A549 (cell line): Measurements from ENCODE around the gene CD58. TPM values are rescaled to one million over a fixed set of nuclear protein-coding genes. Genes with fewer than 3 reads are reported as not detected.
"Not testable (repeated sequence)": the region's sequence is repeated elsewhere in the genome, so short reads cannot be mapped to it uniquely, and the experiment has no call there.

Experiments
- ATAC-seq, 2 experiments: fragments of 200-7000 bp in 1 of 2; fragments of >200 bp in 1 of 2; cut with Nextera tagmentation in 1 of 2; cut with Tn5 transposase in 1 of 2; 3 replicates each; pipeline versions ENCODE4 v1.8.0 to v1.9.1; 2018 to 2020; ENCODE audit warnings: mild to moderate bottlenecking in 1 of 2, moderate library complexity in 1 of 2
- CTCF ChIA-PET: fragments of 300-600 bp; sonication (Branson Sonifier 250); formaldehyde crosslinking; extraction: SDS; loops from one replicate; lab custom pipeline; 2021; ENCODE audit warnings: antibody characterized with exemption, inconsistent platforms; lab: Yijun Ruan, JAX
- POLR2A ChIA-PET: fragments of 350-600 bp; formaldehyde crosslinking; extraction: SDS; loops from one replicate; lab custom pipeline; 2021; ENCODE audit warnings: antibody characterized with exemption, inconsistent platforms; lab: Yijun Ruan, JAX
- DNase-seq, 2 experiments: peaks; one replicate each; pipeline versions ENCODE4 v3.0.0 to v3.0.0-alpha.2; 2011 to 2016; ENCODE audit warnings: low read depth in 1 of 2, low spot score in 1 of 2
- FAIRE-seq: peaks from 2 replicates; lab custom pipeline; 2011; peaks lifted over from hg19 to GRCh38; lab: Jason Lieb, UNC
- H3K27ac ChIP-seq, 2 experiments: fragments of >200 bp; sonication (Bioruptor Twin); formaldehyde crosslinking; 3 replicates each; pipeline ENCODE4 v1.5.1; 2016 to 2017
- H3K4me1 ChIP-seq: fragments of >200 bp; sonication (Bioruptor Twin); formaldehyde crosslinking; 3 replicates; pipeline ENCODE4 v1.6.1; 2016
- H3K4me2 ChIP-seq: fragments of >200 bp; sonication (Bioruptor Twin); formaldehyde crosslinking; 3 replicates; pipeline ENCODE4 v1.6.1; 2016
- H3K4me3 ChIP-seq: fragments of >200 bp; sonication (Bioruptor Twin); formaldehyde crosslinking; 3 replicates; pipeline ENCODE4 v1.5.1; 2016
- H3K9me3 ChIP-seq: fragments of >200 bp; sonication (Bioruptor Twin); formaldehyde crosslinking; 3 replicates; pipeline ENCODE4 v1.6.1; 2016
- ATOH8 ChIP-seq: fragments of 250-450 bp; sonication (Bioruptor Pico); IDR thresholded peaks from 2 replicates; pipeline ENCODE4 v1.5.0; 2020; ENCODE audit warnings: low read depth, mild to moderate bottlenecking, moderate library complexity
- BHLHE40 ChIP-seq: IDR thresholded peaks from 2 replicates; pipeline ENCODE4 v1.6.1; 2012; ENCODE audit warnings: low read depth, low read length, inconsistent platforms
- CBX2 ChIP-seq: fragments of 200-600 bp; sonication (generic); IDR thresholded peaks from 2 replicates; pipeline ENCODE4 v1.6.1; 2016; ENCODE audit warnings: low read depth, mild to moderate bottlenecking, borderline replicate concordance
- CEBPB ChIP-seq, 2 experiments: fragments of >200 bp in 1 of 2; sonication (Bioruptor Twin) in 1 of 2; formaldehyde crosslinking in 1 of 2; IDR thresholded peaks; 2 replicates each; pipeline ENCODE4 v1.6.1; 2012 to 2016
- CHD2 ChIP-seq: fragments of 150-350 bp; IDR thresholded peaks from 2 replicates; pipeline ENCODE4 v1.6.1; 2014; ENCODE audit warnings: low read length; ENCODE audit not compliant: partially characterized antibody
- CHD4 ChIP-seq: fragments of 200-600 bp; sonication (generic); IDR thresholded peaks from 2 replicates; pipeline ENCODE4 v1.6.1; 2016; ENCODE audit warnings: antibody characterized with exemption, mild to moderate bottlenecking, borderline replicate concordance
- EP300 ChIP-seq, 2 experiments: fragments of >200 bp; sonication (Bioruptor Twin); formaldehyde crosslinking; IDR thresholded peaks; 2 replicates in 1 of 2; 3 replicates in 1 of 2; pipeline ENCODE4 v1.6.1; 2016 to 2017
- FOSB ChIP-seq: fragments of 250-450 bp; sonication (Bioruptor Pico); IDR thresholded peaks from 2 replicates; pipeline ENCODE4 v1.5.0; 2020; ENCODE audit warnings: mild to moderate bottlenecking, moderate library complexity
- FOSL2 ChIP-seq, 2 experiments: fragments of 450-650 bp in 1 of 2; fragments of >200 bp in 1 of 2; sonication (Bioruptor Twin) in 1 of 2; formaldehyde crosslinking; IDR thresholded peaks; 2 replicates each; pipeline versions ENCODE4 v1.5.0 to v1.6.1; 2016 to 2020; ENCODE audit warnings: mild to moderate bottlenecking in 1 of 2, moderate library complexity in 1 of 2
- FOXS1 ChIP-seq: fragments of 250-450 bp; sonication (Bioruptor Pico); IDR thresholded peaks from 2 replicates; pipeline ENCODE4 v1.5.0; 2020; ENCODE audit warnings: mild to moderate bottlenecking, moderate library complexity
- HDAC2 ChIP-seq: fragments of 200-600 bp; sonication (generic); IDR thresholded peaks from 2 replicates; pipeline ENCODE4 v1.6.1; 2016
- HOXB5 ChIP-seq: fragments of 250-450 bp; sonication (Bioruptor Pico); IDR thresholded peaks from 2 replicates; pipeline ENCODE4 v1.5.0; 2020; ENCODE audit warnings: mild to moderate bottlenecking, moderate library complexity
- JUNB ChIP-seq: fragments of >200 bp; sonication (Bioruptor Twin); formaldehyde crosslinking; IDR thresholded peaks from 2 replicates; pipeline ENCODE4 v1.6.1; 2016
- KDM5A ChIP-seq: fragments of 200-600 bp; sonication (generic); IDR thresholded peaks from 2 replicates; pipeline ENCODE4 v1.6.1; 2016; ENCODE audit warnings: antibody characterized with exemption, mild to moderate bottlenecking
- MAFK ChIP-seq: fragments of 450-650 bp; IDR thresholded peaks from 2 replicates; pipeline ENCODE4 v1.6.1; 2014; ENCODE audit not compliant: partially characterized antibody
- MAZ ChIP-seq: fragments of 150-350 bp; IDR thresholded peaks from 2 replicates; pipeline ENCODE4 v1.6.1; 2014; ENCODE audit warnings: antibody characterized with exemption, low read depth, low read length, borderline replicate concordance
- MYC ChIP-seq: IDR thresholded peaks from 2 replicates; pipeline ENCODE4 v1.6.1; 2012; ENCODE audit warnings: mild to moderate bottlenecking, inconsistent platforms, low read length, improper control_type of control experiment, borderline replicate concordance
- NFE2L2 ChIP-seq: fragments of 150-350 bp; conservative IDR thresholded peaks from 2 replicates; pipeline ENCODE4 v1.6.1; 2014; ENCODE audit warnings: low read length
- NR3C1 ChIP-seq: fragments of >200 bp; sonication (Bioruptor Twin); formaldehyde crosslinking; IDR thresholded peaks from 3 replicates; pipeline ENCODE4 v1.6.1; 2017
- PHF8 ChIP-seq: fragments of 200-600 bp; sonication (generic); IDR thresholded peaks from 2 replicates; pipeline ENCODE4 v1.6.1; 2016; ENCODE audit warnings: low read depth, mild to moderate bottlenecking, antibody characterized with exemption, moderate library complexity, borderline replicate concordance
- POLR2A ChIP-seq: IDR thresholded peaks from 2 replicates; pipeline ENCODE4 v1.6.1; 2012; ENCODE audit warnings: mild to moderate bottlenecking, low read length
- SMC3 ChIP-seq: fragments of >200 bp; sonication (Bioruptor Twin); formaldehyde crosslinking; IDR thresholded peaks from 3 replicates; pipeline ENCODE4 v1.6.1; 2018; ENCODE audit warnings: inconsistent platforms
- SREBF2 ChIP-seq: fragments of 450-650 bp; IDR thresholded peaks from 2 replicates; pipeline ENCODE4 v1.6.1; 2014; ENCODE audit warnings: mild to moderate bottlenecking, moderate library complexity
- TP53 ChIP-seq: fragments of 250-450 bp; sonication (Bioruptor Pico); IDR thresholded peaks from 2 replicates; pipeline ENCODE4 v1.5.0; 2021; ENCODE audit warnings: mild to moderate bottlenecking, moderate library complexity
- ZNF302 ChIP-seq: fragments of 250-450 bp; sonication (Bioruptor Pico); IDR thresholded peaks from 2 replicates; pipeline ENCODE4 v1.9.0; 2021; ENCODE audit warnings: inconsistent platforms, mild to moderate bottlenecking, moderate library complexity
- ZSCAN20 ChIP-seq: fragments of 250-450 bp; sonication (Bioruptor Pico); IDR thresholded peaks from 2 replicates; pipeline ENCODE4 v1.8.0; 2022; ENCODE audit warnings: mild to moderate bottlenecking, moderate library complexity
- WGBS: methylation state at CpG from one replicate; pipeline ENCODE4 v1.1.6; 2017; ENCODE audit errors: missing lambda C conversion rate; 5-methylcytosine and 5-hydroxymethylcytosine counted together
- polyA plus RNA-seq, 4 experiments: library from polyadenylated mRNA; depleted of rRNA in 3 of 4; stranded (reverse); fragments of >200 nt; fragmentation: RNase III in 1 of 4; extraction: RNeasy Plus Mini Kit Qiagen cat#74134 plus additional on column Dnase treatment in 1 of 4; gene quantifications; 2 replicates in 3 of 4; 3 replicates in 1 of 4; pipeline ENCODE4 v1.2.3, GENCODE V29; 2011 to 2017
- TF ChIP-seq, protein P1 (sequence below): fragments of >200 bp; sonication (Bioruptor Twin); formaldehyde crosslinking; IDR thresholded peaks from 3 replicates; pipeline ENCODE4 v1.6.1; 2016
- TF ChIP-seq, protein P2 (sequence below): fragments of >200 bp; sonication (Bioruptor Twin); formaldehyde crosslinking; IDR thresholded peaks from 3 replicates; pipeline ENCODE4 v1.5.1; 2016
- TF ChIP-seq, protein P3 (sequence below): fragments of 250-450 bp; sonication (Bioruptor Pico); IDR thresholded peaks from 2 replicates; pipeline ENCODE4 v1.5.0; 2021; ENCODE audit warnings: mild to moderate bottlenecking, moderate library complexity, borderline replicate concordance

The CD58 gene
- polyA plus RNA-seq, 2 of the 4 experiments (the other 2 are of a cell fraction): 22.4 to 38.4 TPM

GRCh38 chr1:116564426-116564825, 6.4 kb downstream of the CD58 start:
- H3K27ac ChIP-seq: no peak overlapping the region
- POLR2A ChIA-PET: no interaction called here
- TF ChIP-seq NFE2L2 (no peak), ATOH8 (CRISPR knock-in tag) (no peak), JUNB (no peak), CHD4 (no peak), ZSCAN20 (no peak), NR3C1 (no peak), HDAC2 (no peak), EP300 (IDR thresholded peaks at IDR 0.05) (no peak), CEBPB (IDR thresholded peaks at IDR 0.05) (no peak), PHF8 (no peak), MYC (no peak), HOXB5 (CRISPR knock-in tag) (no peak), KDM5A (no peak), FOSB (CRISPR knock-in tag) (no peak), ZNF302 (no peak), CHD2 (no peak), SMC3 (no peak), SREBF2 (no peak), POLR2A (no peak)
- TF ChIP-seq, protein P1, sequence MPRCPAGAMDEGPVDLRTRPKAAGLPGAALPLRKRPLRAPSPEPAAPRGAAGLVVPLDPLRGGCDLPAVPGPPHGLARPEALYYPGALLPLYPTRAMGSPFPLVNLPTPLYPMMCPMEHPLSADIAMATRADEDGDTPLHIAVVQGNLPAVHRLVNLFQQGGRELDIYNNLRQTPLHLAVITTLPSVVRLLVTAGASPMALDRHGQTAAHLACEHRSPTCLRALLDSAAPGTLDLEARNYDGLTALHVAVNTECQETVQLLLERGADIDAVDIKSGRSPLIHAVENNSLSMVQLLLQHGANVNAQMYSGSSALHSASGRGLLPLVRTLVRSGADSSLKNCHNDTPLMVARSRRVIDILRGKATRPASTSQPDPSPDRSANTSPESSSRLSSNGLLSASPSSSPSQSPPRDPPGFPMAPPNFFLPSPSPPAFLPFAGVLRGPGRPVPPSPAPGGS: no peak
- TF ChIP-seq, all 56 proteins: peak for 0
- no peak for FAIRE-seq
- ATAC-seq: no peak
- CTCF ChIA-PET: no interaction called here
- Histone ChIP-seq H3K4me2 (no peak overlapping the region), H3K4me1 (peaks cover 27% of the 10 kb centered on the region), H3K4me3 (no peak overlapping the region), H3K9me3 (no peaks in the 10 kb centered on the region)
- 94% methylated on average over 1 of the region's 1 CpG for WGBS
- no peak for DNase-seq

DNA sequence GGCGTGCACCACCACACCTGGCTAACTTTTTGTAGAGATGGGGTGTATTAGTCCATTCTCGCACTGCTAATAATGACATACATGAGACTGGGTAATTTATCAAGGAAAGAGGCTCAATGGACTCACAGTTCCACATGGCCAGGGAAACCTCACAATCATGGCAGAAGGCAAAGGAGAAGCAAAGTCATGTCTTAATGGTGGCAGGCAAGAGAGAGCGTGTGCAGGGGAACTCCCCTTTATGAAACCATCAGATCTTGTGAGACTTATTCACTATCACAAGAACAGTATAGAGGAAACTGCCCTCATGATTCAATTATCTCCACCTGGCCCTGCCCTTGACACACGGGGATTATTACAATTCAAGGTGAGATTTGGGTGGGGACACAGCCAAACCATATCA, 8.4 kb downstream of the CD58 start:
- POLR2A ChIA-PET, H3K27ac ChIP-seq, CTCF ChIA-PET, ATAC-seq, H3K4me2 ChIP-seq, H3K9me3 ChIP-seq, FAIRE-seq, DNase-seq, H3K4me3 ChIP-seq: not testable (repeated sequence)
- peaks cover 13% of the 10 kb centered on the region; the same call in 2 of the 3 replicates for H3K4me1 ChIP-seq
- 94% methylated on average over 4 of the region's 4 CpGs for WGBS

DNA sequence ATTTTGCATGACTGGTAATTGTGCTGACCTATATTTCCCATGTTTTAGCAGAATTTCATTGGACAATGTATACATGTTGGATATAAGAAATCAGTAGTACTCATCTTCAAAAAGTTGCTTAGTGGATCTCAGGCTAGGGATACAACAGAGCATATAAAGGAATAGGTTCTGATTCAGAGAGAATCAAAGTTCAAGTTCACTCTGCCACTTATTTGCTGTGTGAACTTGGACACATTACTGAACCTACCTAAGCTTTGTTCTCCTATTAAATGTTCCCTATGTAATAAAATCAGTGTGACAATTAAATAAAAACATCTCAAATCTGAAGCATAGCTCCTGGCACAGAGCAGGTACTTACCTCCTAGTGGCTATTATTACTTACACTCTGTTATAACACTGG, 9.3 kb downstream of the CD58 start:
- no peak for DNase-seq
- no peak for FAIRE-seq
- Histone ChIP-seq H3K9me3 (no peaks in the 10 kb centered on the region), H3K27ac (no peak overlapping the region), H3K4me2 (no peak overlapping the region), H3K4me3 (no peak overlapping the region), H3K4me1 (peaks cover 18% of the 10 kb centered on the region; the same call in 2 of the 3 replicates)
- no peak for TF ChIP-seq MAFK
- TF ChIP-seq, protein P2, sequence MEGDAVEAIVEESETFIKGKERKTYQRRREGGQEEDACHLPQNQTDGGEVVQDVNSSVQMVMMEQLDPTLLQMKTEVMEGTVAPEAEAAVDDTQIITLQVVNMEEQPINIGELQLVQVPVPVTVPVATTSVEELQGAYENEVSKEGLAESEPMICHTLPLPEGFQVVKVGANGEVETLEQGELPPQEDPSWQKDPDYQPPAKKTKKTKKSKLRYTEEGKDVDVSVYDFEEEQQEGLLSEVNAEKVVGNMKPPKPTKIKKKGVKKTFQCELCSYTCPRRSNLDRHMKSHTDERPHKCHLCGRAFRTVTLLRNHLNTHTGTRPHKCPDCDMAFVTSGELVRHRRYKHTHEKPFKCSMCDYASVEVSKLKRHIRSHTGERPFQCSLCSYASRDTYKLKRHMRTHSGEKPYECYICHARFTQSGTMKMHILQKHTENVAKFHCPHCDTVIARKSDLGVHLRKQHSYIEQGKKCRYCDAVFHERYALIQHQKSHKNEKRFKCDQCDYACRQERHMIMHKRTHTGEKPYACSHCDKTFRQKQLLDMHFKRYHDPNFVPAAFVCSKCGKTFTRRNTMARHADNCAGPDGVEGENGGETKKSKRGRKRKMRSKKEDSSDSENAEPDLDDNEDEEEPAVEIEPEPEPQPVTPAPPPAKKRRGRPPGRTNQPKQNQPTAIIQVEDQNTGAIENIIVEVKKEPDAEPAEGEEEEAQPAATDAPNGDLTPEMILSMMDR: no peak
- no peak for TF ChIP-seq CBX2
- no peak for TF ChIP-seq FOSB (CRISPR knock-in tag)
- no peak for TF ChIP-seq POLR2A
- TF ChIP-seq TP53: no peak
- no peak for TF ChIP-seq FOXS1
- no peak for TF ChIP-seq NR3C1
- no peak for TF ChIP-seq HOXB5 (CRISPR knock-in tag)
- TF ChIP-seq, protein P3, sequence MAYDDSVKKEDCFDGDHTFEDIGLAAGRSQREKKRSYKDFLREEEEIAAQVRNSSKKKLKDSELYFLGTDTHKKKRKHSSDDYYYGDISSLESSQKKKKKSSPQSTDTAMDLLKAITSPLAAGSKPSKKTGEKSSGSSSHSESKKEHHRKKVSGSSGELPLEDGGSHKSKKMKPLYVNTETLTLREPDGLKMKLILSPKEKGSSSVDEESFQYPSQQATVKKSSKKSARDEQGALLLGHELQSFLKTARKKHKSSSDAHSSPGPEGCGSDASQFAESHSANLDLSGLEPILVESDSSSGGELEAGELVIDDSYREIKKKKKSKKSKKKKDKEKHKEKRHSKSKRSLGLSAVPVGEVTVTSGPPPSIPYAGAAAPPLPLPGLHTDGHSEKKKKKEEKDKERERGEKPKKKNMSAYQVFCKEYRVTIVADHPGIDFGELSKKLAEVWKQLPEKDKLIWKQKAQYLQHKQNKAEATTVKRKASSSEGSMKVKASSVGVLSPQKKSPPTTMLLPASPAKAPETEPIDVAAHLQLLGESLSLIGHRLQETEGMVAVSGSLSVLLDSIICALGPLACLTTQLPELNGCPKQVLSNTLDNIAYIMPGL: no peak
- no peak for TF ChIP-seq MAZ
- TF ChIP-seq BHLHE40: no peak
- TF ChIP-seq FOSL2 (IDR thresholded peaks at IDR 0.05): no peak
- TF ChIP-seq FOSL2 (CRISPR knock-in tag; IDR thresholded peaks at IDR 0.05): no peak
- ChIA-PET POLR2A (no interaction called here), CTCF (interaction anchor here (1.5 kb wide), 1 partner anchor 76 kb away, joined by 3 read pairs; no protein-coding TSS in a partner anchor)
- ATAC-seq: no peak
